Stimulated activated CD4-positive, alpha-beta T cell treated with anti-CD3 and anti-CD28 coated beads, Interleukin-15, amount 100 ng/mL, for 48 hours (primary cell): Measurements from ENCODE around the gene C5orf34.
"Not testable (repeated sequence)": the region's sequence is repeated elsewhere in the genome, so short reads cannot be mapped to it uniquely, and the experiment has no call there.

Source experiments
- DNase-seq, 2 donors: peaks; one replicate each; pipeline ENCODE4 v3.0.0-alpha.2; 2020; ENCODE audit warnings: low read depth in 2 of 2

C5orf34 gene

GRCh38 chr5:43514816-43515677 lies at the start of gene C5orf34:
C5orf34 (minus strand) TSS chr5:43515148; CDS start chr5:43509339, 5,809 bp downstream.
- DNase-seq = peak; percentile 89 to 92

- DNase-seq = no peak
These were observed 49.4 kb upstream of the C5orf34 start for GRCh38 chr5:43564289-43564850.

- DNase-seq = no peak
These were observed 48.4 kb upstream of the C5orf34 start for GRCh38 chr5:43563321-43563720.

- DNase-seq = no peak
These were observed 46.4 kb upstream of the C5orf34 start for GRCh38 chr5:43561356-43561755.

- no peak for DNase-seq
These were observed 45.2 kb upstream of the C5orf34 start for GRCh38 chr5:43560128-43560527.

GRCh38 chr5:43556857-43557542 lies 42.1 kb upstream of the C5orf34 start, which contains the start of gene PAIP1:
PAIP1 (minus strand) TSS chr5:43557077; CDS start chr5:43556846, 231 bp downstream.
- peak; percentile 74 to 79 for DNase-seq

GRCh38 chr5:43556607-43556856 lies 41.6 kb upstream of the C5orf34 start:
- not testable (repeated sequence) for DNase-seq

- DNase-seq = peak; percentile 15 to 32
These were observed 41.1 kb upstream of the C5orf34 start for GRCh38 chr5:43555895-43556606.

DNA sequence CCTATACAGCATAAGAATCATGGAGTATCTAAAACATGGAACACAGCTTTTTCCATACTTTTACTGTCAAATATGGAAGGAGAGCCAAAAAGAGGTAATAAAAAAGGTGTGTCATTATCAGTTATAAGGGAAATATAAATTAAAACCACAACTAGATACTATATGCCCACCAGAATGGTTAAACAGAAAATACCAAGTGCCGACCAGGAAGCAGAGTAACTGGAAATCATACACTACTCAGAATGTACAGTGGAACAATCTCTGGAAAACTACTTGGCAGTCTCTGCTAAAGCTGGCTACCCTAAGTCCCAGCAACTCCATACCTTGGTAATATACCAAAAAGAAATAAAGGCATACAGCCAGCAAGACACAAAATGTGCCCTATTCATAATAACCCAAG lies 39.5 kb upstream of the C5orf34 start:
- DNase-seq = no peak

- no peak for DNase-seq
These were observed 38.4 kb upstream of the C5orf34 start for GRCh38 chr5:43553381-43553780.

- no peak for DNase-seq
These were observed 36.8 kb upstream of the C5orf34 start for GRCh38 chr5:43551731-43552130.

GRCh38 chr5:43549272-43549671 lies 34.3 kb upstream of the C5orf34 start:
- not testable (repeated sequence) for DNase-seq

DNA sequence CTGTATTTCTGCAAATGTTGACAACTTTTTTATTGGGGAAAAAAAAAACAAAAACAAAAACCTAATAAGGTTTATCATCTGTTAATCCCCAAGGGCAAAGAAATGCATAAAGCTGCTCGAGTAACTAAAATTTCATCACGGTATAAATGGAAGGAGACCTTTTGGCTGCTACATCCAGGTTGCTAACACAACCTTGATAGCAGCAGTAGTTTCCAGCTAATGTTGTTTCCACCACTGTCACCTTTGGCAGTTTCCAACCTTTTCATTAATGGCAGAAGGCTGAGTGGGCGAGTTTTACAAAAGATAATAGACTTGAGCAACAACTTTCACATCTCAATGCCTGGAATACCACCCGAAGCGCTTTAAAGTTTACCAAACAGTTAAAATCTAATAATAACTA lies 33.4 kb upstream of the C5orf34 start:
- no peak for DNase-seq

- DNase-seq = no peak
These were observed 32.6 kb upstream of the C5orf34 start for GRCh38 chr5:43547532-43547931.

GRCh38 chr5:43543434-43543833 lies 28.5 kb upstream of the C5orf34 start:
- DNase-seq = no peak

GRCh38 chr5:43540746-43541145 lies 25.8 kb upstream of the C5orf34 start:
- DNase-seq = no peak

GRCh38 chr5:43536972-43537371 lies 22.0 kb upstream of the C5orf34 start:
- no peak for DNase-seq

DNA sequence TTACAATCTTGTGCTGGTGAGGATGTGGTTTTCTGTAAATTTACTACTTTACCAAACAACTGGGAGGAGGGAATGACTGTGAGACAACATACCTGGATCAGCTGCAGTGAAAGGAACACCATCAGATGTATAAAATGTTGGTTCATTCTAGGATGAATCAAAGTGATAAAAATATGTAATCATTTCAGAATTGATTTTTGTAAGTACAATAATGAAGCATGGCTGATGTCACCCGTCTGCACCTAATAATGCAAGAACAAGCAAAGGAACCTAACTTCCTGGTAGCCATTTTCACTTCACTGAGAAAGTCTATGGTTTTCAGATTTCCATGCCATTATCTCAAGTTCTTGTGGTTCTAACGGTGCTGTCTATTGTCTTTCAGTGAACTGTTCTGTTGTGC lies 18.7 kb upstream of the C5orf34 start:
- no peak for DNase-seq

- no peak for DNase-seq
These were observed 15.7 kb upstream of the C5orf34 start for GRCh38 chr5:43530648-43531047.

DNA sequence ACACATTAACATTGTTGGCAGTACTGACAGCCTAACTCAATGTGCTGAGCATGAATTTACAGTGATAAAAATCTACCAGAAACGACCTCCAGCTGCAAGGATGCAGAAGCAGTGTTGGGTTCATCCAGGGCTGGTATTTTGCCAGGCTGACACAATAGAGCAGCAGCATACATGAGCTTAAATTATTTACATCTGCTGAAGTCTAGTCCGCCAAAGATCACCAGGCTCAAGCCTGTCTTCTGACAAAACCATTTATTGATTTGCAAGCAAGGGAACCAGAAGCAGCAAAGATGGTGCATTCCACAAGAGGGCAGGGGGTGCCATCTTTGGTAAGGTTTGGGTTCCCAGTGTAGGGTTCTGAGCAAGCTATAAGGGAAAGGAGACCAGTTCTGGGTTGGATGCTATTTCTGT lies 8.7 kb upstream of the C5orf34 start:
- DNase-seq = no peak

DNA sequence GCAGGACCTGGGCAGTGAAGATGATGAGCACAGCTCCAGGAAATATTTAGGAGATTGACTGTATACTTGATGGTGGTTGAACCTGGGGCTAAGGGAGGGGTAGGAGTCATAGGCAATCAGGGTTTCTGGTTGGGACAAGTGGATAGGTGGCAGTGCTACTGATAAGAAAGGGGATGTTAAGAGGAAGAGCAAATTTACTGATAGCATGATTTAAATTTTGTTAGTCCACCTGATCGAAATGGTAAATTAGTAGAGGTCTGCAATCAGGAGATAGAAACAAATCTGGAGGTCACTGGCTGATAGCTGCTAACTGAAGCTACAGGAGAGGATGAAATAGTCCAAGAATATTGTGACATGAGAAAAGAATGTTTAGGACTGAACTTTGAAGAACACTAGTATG lies 5.7 kb upstream of the C5orf34 start:
- DNase-seq = no peak

DNA sequence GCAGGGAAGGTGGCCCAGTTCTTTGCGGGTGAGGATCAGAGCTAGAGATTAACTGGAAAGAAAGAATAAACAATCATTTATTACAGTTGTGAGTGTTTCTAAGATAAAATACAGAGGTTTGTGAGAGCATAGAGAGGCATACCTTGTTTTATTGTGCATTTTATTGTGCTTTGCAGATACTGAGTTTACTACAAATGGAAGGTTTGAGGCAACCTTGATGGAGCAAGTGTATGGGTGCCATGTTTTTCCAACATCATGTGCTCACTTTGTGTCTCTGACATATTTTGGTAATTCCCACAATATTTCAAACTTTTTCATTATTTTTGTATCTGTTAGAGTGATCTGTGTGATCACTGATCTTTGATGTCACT lies 715 bp upstream of the C5orf34 start:
- DNase-seq = no peak
